ENCODE data around the gene PRKD1. TPM values are rescaled to one million over a fixed set of nuclear protein-coding genes. Genes with fewer than 3 reads are reported as not detected.
"Not testable (repeated sequence)": the region's sequence is repeated elsewhere in the genome, so short reads cannot be mapped to it uniquely, and the experiment has no call there.

Gene PRKD1
- polyA plus RNA-seq, 4 donors: 1.9 to 16.2 (median 2.4) TPM

GRCh38 chr14:29840369-29840892, 87.2 kb downstream of the PRKD1 start:
- not testable (repeated sequence) for H3K27ac ChIP-seq (ENCODE audit: low read depth in 1 of 3, low read length in 2 of 3); H3K4me3 ChIP-seq (ENCODE audit: low read depth in 1 of 3, low read length in 3 of 3); H3K27me3 ChIP-seq (ENCODE audit: control insufficient read depth in 3 of 3, insufficient read depth in 3 of 3, low read length in 3 of 3); FAIRE-seq; H3K36me3 ChIP-seq (ENCODE audit: control insufficient read depth in 3 of 3, insufficient read depth in 2 of 3, low read depth in 1 of 3, low read length in 3 of 3); H3K4me1 ChIP-seq (ENCODE audit: control insufficient read depth in 3 of 3, insufficient read depth in 2 of 3, low read depth in 1 of 3, low read length in 2 of 3); DNase-seq
- 84 to 96% (median 94%) methylated on average over 6 of the region's 6 CpGs for WGBS, 3 donors
- H3K9me3 ChIP-seq (ENCODE audit: control insufficient read depth in 2 of 2, insufficient read depth in 1 of 2, low read depth in 1 of 2, low read length in 1 of 2): peaks cover 0 to 34% of the 10 kb centered on the region in 2 donors

GRCh38 chr14:29839691-29840090, 88.0 kb downstream of the PRKD1 start:
- not testable (repeated sequence) for H3K36me3 ChIP-seq (ENCODE audit: control insufficient read depth in 3 of 3, insufficient read depth in 2 of 3, low read depth in 1 of 3, low read length in 3 of 3); H3K4me1 ChIP-seq (ENCODE audit: control insufficient read depth in 3 of 3, insufficient read depth in 2 of 3, low read depth in 1 of 3, low read length in 2 of 3); H3K27ac ChIP-seq (ENCODE audit: low read depth in 1 of 3, low read length in 2 of 3); FAIRE-seq; DNase-seq; H3K4me3 ChIP-seq (ENCODE audit: low read depth in 1 of 3, low read length in 3 of 3); H3K27me3 ChIP-seq (ENCODE audit: control insufficient read depth in 3 of 3, insufficient read depth in 3 of 3, low read length in 3 of 3)
- peaks cover 0 to 34% of the 10 kb centered on the region in 2 donors for H3K9me3 ChIP-seq (ENCODE audit: control insufficient read depth in 2 of 2, insufficient read depth in 1 of 2, low read depth in 1 of 2, low read length in 1 of 2)
- 76 to 100% (median 87%) methylated on average over 1 of the region's 1 CpG for WGBS, 3 donors

- peaks cover 0 to 34% of the 10 kb centered on the region in 2 donors for H3K9me3 ChIP-seq (ENCODE audit: control insufficient read depth in 2 of 2, insufficient read depth in 1 of 2, low read depth in 1 of 2, low read length in 1 of 2)
- peaks cover 0 to 2% (median 0%) of the 10 kb centered on the region in 3 donors for H3K36me3 ChIP-seq (ENCODE audit: control insufficient read depth in 3 of 3, insufficient read depth in 2 of 3, low read depth in 1 of 3, low read length in 3 of 3)
- DNase-seq (no peak), FAIRE-seq (no peak)
- H3K27ac ChIP-seq (ENCODE audit: low read depth in 1 of 3, low read length in 2 of 3): no peak overlapping the region
- H3K4me1 ChIP-seq (ENCODE audit: control insufficient read depth in 3 of 3, insufficient read depth in 2 of 3, low read depth in 1 of 3, low read length in 2 of 3): no peaks in the 10 kb centered on the region
- H3K4me3 ChIP-seq (ENCODE audit: low read depth in 1 of 3, low read length in 3 of 3): no peak overlapping the region
- WGBS, 3 donors: 69 to 93% (median 88%) methylated on average over 2 of the region's 2 CpGs
- H3K27me3 ChIP-seq (ENCODE audit: control insufficient read depth in 3 of 3, insufficient read depth in 3 of 3, low read length in 3 of 3): no peaks in the 10 kb centered on the region
Observed at GRCh38 chr14:29838752-29839151, 88.9 kb downstream of the PRKD1 start.

GRCh38 chr14:29836395-29836794, 91.3 kb downstream of the PRKD1 start:
- Histone ChIP-seq H3K27ac (ENCODE audit: low read depth in 1 of 3, low read length in 2 of 3) (no peak overlapping the region), H3K4me3 (ENCODE audit: low read depth in 1 of 3, low read length in 3 of 3) (no peak overlapping the region), H3K4me1 (ENCODE audit: control insufficient read depth in 3 of 3, insufficient read depth in 2 of 3, low read depth in 1 of 3, low read length in 2 of 3) (no peaks in the 10 kb centered on the region), H3K9me3 (ENCODE audit: control insufficient read depth in 2 of 2, insufficient read depth in 1 of 2, low read depth in 1 of 2, low read length in 1 of 2) (peaks cover 0 to 32% of the 10 kb centered on the region in 2 donors), H3K36me3 (ENCODE audit: control insufficient read depth in 3 of 3, insufficient read depth in 2 of 3, low read depth in 1 of 3, low read length in 3 of 3) (peaks cover 0 to 2% (median 0%) of the 10 kb centered on the region in 3 donors), H3K27me3 (ENCODE audit: control insufficient read depth in 3 of 3, insufficient read depth in 3 of 3, low read length in 3 of 3) (no peaks in the 10 kb centered on the region)
- no peak for FAIRE-seq
- WGBS, 3 donors: 72 to 88% (median 80%) methylated on average over 2 of the region's 2 CpGs
- DNase-seq: no peak

- 96 to 97% (median 97%) methylated on average over 3 of the region's 3 CpGs for WGBS, 3 donors
- FAIRE-seq: no peak
- Histone ChIP-seq H3K27me3 (ENCODE audit: control insufficient read depth in 3 of 3, insufficient read depth in 3 of 3, low read length in 3 of 3) (no peaks in the 10 kb centered on the region), H3K36me3 (ENCODE audit: control insufficient read depth in 3 of 3, insufficient read depth in 2 of 3, low read depth in 1 of 3, low read length in 3 of 3) (no peaks in the 10 kb centered on the region), H3K4me3 (ENCODE audit: low read depth in 1 of 3, low read length in 3 of 3) (no peak overlapping the region), H3K9me3 (ENCODE audit: control insufficient read depth in 2 of 2, insufficient read depth in 1 of 2, low read depth in 1 of 2, low read length in 1 of 2) (peaks cover 0 to 5% of the 10 kb centered on the region in 2 donors), H3K27ac (ENCODE audit: low read depth in 1 of 3, low read length in 2 of 3) (no peak overlapping the region), H3K4me1 (ENCODE audit: control insufficient read depth in 3 of 3, insufficient read depth in 2 of 3, low read depth in 1 of 3, low read length in 2 of 3) (no peaks in the 10 kb centered on the region)
- no peak for DNase-seq
Observed at GRCh38 chr14:29832042-29832441, 95.6 kb downstream of the PRKD1 start.

GRCh38 chr14:29829851-29830250, 97.8 kb downstream of the PRKD1 start:
- Histone ChIP-seq H3K36me3 (ENCODE audit: control insufficient read depth in 3 of 3, insufficient read depth in 2 of 3, low read depth in 1 of 3, low read length in 3 of 3) (no peaks in the 10 kb centered on the region), H3K4me3 (ENCODE audit: low read depth in 1 of 3, low read length in 3 of 3) (no peak overlapping the region), H3K27ac (ENCODE audit: low read depth in 1 of 3, low read length in 2 of 3) (no peak overlapping the region), H3K9me3 (ENCODE audit: control insufficient read depth in 2 of 2, insufficient read depth in 1 of 2, low read depth in 1 of 2, low read length in 1 of 2) (no peaks in the 10 kb centered on the region), H3K4me1 (ENCODE audit: control insufficient read depth in 3 of 3, insufficient read depth in 2 of 3, low read depth in 1 of 3, low read length in 2 of 3) (no peaks in the 10 kb centered on the region), H3K27me3 (ENCODE audit: control insufficient read depth in 3 of 3, insufficient read depth in 3 of 3, low read length in 3 of 3) (no peaks in the 10 kb centered on the region)
- 78 to 92% (median 84%) methylated on average over 2 of the region's 2 CpGs for WGBS, 3 donors
- no peak for FAIRE-seq
- DNase-seq: no peak

- Histone ChIP-seq H3K4me3 (ENCODE audit: low read depth in 1 of 3, low read length in 3 of 3) (no peak overlapping the region), H3K27me3 (ENCODE audit: control insufficient read depth in 3 of 3, insufficient read depth in 3 of 3, low read length in 3 of 3) (no peaks in the 10 kb centered on the region), H3K36me3 (ENCODE audit: control insufficient read depth in 3 of 3, insufficient read depth in 2 of 3, low read depth in 1 of 3, low read length in 3 of 3) (no peaks in the 10 kb centered on the region), H3K4me1 (ENCODE audit: control insufficient read depth in 3 of 3, insufficient read depth in 2 of 3, low read depth in 1 of 3, low read length in 2 of 3) (peaks cover 0 to 3% (median 0%) of the 10 kb centered on the region in 3 donors), H3K9me3 (ENCODE audit: control insufficient read depth in 2 of 2, insufficient read depth in 1 of 2, low read depth in 1 of 2, low read length in 1 of 2) (no peaks in the 10 kb centered on the region), H3K27ac (ENCODE audit: low read depth in 1 of 3, low read length in 2 of 3) (no peak overlapping the region)
- DNase-seq: no peak
- no peak for FAIRE-seq
- 79 to 91% (median 82%) methylated on average over 5 of the region's 5 CpGs for WGBS, 3 donors
Observed at GRCh38 chr14:29823816-29824215, 103.8 kb downstream of the PRKD1 start.

GRCh38 chr14:29822430-29822709, 105.3 kb downstream of the PRKD1 start:
- H3K9me3 ChIP-seq (ENCODE audit: control insufficient read depth in 2 of 2, insufficient read depth in 1 of 2, low read depth in 1 of 2, low read length in 1 of 2): no peaks in the 10 kb centered on the region
- H3K27me3 ChIP-seq (ENCODE audit: control insufficient read depth in 3 of 3, insufficient read depth in 3 of 3, low read length in 3 of 3): no peaks in the 10 kb centered on the region
- FAIRE-seq: no peak
- H3K27ac ChIP-seq (ENCODE audit: low read depth in 1 of 3, low read length in 2 of 3): no peak overlapping the region
- no peaks in the 10 kb centered on the region for H3K36me3 ChIP-seq (ENCODE audit: control insufficient read depth in 3 of 3, insufficient read depth in 2 of 3, low read depth in 1 of 3, low read length in 3 of 3)
- no peak overlapping the region for H3K4me3 ChIP-seq (ENCODE audit: low read depth in 1 of 3, low read length in 3 of 3)
- DNase-seq: no peak
- H3K4me1 ChIP-seq (ENCODE audit: control insufficient read depth in 3 of 3, insufficient read depth in 2 of 3, low read depth in 1 of 3, low read length in 2 of 3): peaks cover 0 to 3% (median 0%) of the 10 kb centered on the region in 3 donors

- H3K27me3 ChIP-seq (ENCODE audit: control insufficient read depth in 3 of 3, insufficient read depth in 3 of 3, low read length in 3 of 3): no peaks in the 10 kb centered on the region
- FAIRE-seq (no peak), DNase-seq (no peak)
- no peak overlapping the region for H3K27ac ChIP-seq (ENCODE audit: low read depth in 1 of 3, low read length in 2 of 3)
- H3K4me3 ChIP-seq (ENCODE audit: low read depth in 1 of 3, low read length in 3 of 3): no peak overlapping the region
- H3K4me1 ChIP-seq (ENCODE audit: control insufficient read depth in 3 of 3, insufficient read depth in 2 of 3, low read depth in 1 of 3, low read length in 2 of 3): peaks cover 0 to 3% (median 0%) of the 10 kb centered on the region in 3 donors
- no peaks in the 10 kb centered on the region for H3K36me3 ChIP-seq (ENCODE audit: control insufficient read depth in 3 of 3, insufficient read depth in 2 of 3, low read depth in 1 of 3, low read length in 3 of 3)
- H3K9me3 ChIP-seq (ENCODE audit: control insufficient read depth in 2 of 2, insufficient read depth in 1 of 2, low read depth in 1 of 2, low read length in 1 of 2): no peaks in the 10 kb centered on the region
- 66 to 82% (median 79%) methylated on average over 5 of the region's 5 CpGs for WGBS, 3 donors
Observed at GRCh38 chr14:29821661-29822429, 105.8 kb downstream of the PRKD1 start.

All from small intestine (tissue), 7 donors.